ENCODE measurements around the gene TTLL12. TPM values are rescaled to one million over a fixed set of nuclear protein-coding genes. Genes with fewer than 3 reads are reported as not detected.

Gene TTLL12
- total RNA-seq, 1 experiment from 2014 or later, result 100 TPM

- ChIA-PET CTCF (interaction anchor here (0.9 kb wide), 1 partner anchor 8 kb away, joined by 3 read pairs; no protein-coding TSS in a partner anchor), POLR2A (no interaction called here), RAD21 (ENCODE audit: low non-redundant PET in 1 of 2, low total read pairs in 2 of 2, uncharacterized antibody in 2 of 2, unreplicated experiment in 2 of 2) (no interaction called here)
- Histone ChIP-seq H3K27ac (ENCODE audit: low read depth, low read length) (no peak overlapping the region), H2AFZ (ENCODE audit: low read depth, low read length, poor library complexity, severe bottlenecking) (no peak overlapping the region), H3K9ac (ENCODE audit: low read length) (no peak overlapping the region), H3K4me1 (ENCODE audit: control insufficient read depth in 1 of 2, insufficient read depth in 2 of 2, low read length in 2 of 2) (peaks cover 3 to 8% of the 10 kb centered on the region in 2 experiments; a peak in 3 of 4 replicates), H3K9me3 (ENCODE audit: control insufficient read depth in 1 of 2, insufficient read depth in 1 of 2, low read depth in 1 of 2, low read length in 2 of 2) (no peaks in the 10 kb centered on the region), H3K27me3 (ENCODE audit: insufficient read depth, low read length) (no peaks in the 10 kb centered on the region), H3K79me2 (ENCODE audit: insufficient read depth, low read length) (no peaks in the 10 kb centered on the region), H3K9me2 (ENCODE audit: insufficient read depth) (no peaks in the 10 kb centered on the region), H3K4me3 (replicated peaks in 1 of 2; ENCODE audit: low read depth in 1 of 2, low read length in 2 of 2) (no peak overlapping the region), H3K4me2 (ENCODE audit: low read length) (no peak overlapping the region), H4K20me1 (ENCODE audit: insufficient read depth) (no peaks in the 10 kb centered on the region), H3K36me3 (ENCODE audit: control insufficient read depth in 1 of 2, insufficient read depth in 2 of 2, low read length in 2 of 2) (no peaks in the 10 kb centered on the region)
- ATAC-seq (no peak), DNase-seq (ENCODE audit: low read depth, low spot score) (no peak)
- TF ChIP-seq CEBPB (IDR thresholded peaks at IDR 0.05; ENCODE audit: low read depth), result no peak
- TF ChIP-seq SRF (IDR thresholded peaks at IDR 0.05; ENCODE audit: low read depth), result no peak
- TF ChIP-seq EZH2phosphoT487 (IDR thresholded peaks at IDR 0.05; ENCODE audit: borderline replicate concordance), result no peak
- TF ChIP-seq SIN3A (IDR thresholded peaks at IDR 0.05; ENCODE audit: low read depth), result no peak
- TF ChIP-seq ELF1 (IDR thresholded peaks at IDR 0.05; ENCODE audit: borderline replicate concordance, low read depth), result no peak
- TF ChIP-seq REST (IDR thresholded peaks at IDR 0.05; ENCODE audit: low read depth), result no peak
- no peak for TF ChIP-seq YY1 (IDR thresholded peaks at IDR 0.05; ENCODE audit: extremely low read depth, insufficient replicate concordance, low read depth, low read length)
- TF ChIP-seq CBX3 (IDR thresholded peaks at IDR 0.05; ENCODE audit: low read depth), result no peak
- no TSS peak for BruUV-seq (replicated peaks)
- intact Hi-C loops (cut with micrococcal nuclease), result no loop called here
These were observed 36.1 kb upstream of the TTLL12 start for GRCh38 chr22:43222987-43223386.

Data from HCT116 (cell line).